GM18508 (cell line): Measurements from ENCODE around the gene PABPN1L.
"Not testable (repeated sequence)": the region's sequence is repeated elsewhere in the genome, so short reads cannot be mapped to it uniquely, and the experiment has no call there.

Source experiments
- ATAC-seq: cut with Tn5 transposase; IDR thresholded peaks from one replicate; pipeline ENCODE4 v1.9.1; 2021; ENCODE audit warnings: moderate number of reproducible peaks; ENCODE audit not compliant: insufficient read depth, unreplicated experiment

The PABPN1L gene

DNA sequence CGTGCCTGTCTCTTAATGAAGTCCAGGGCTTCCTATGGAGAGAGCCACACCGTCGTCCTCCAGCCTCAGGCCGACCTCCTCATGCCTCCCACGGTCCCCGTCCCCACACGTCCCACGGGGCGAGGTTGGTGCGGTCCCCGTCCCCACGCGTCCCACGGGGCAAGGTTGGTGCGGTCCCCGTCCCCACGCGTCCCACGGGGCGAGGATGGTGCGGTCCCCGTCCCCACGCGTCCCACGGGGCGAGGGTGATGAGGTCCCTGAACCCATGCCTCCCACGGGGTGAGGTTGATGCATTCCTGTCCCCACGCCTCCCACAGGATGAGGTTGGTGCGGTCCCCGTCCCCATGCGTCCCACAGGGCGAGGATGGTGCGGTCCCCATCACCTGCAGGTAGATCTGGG, 30.6 kb downstream of the PABPN1L start:
- ATAC-seq, result no peak

DNA sequence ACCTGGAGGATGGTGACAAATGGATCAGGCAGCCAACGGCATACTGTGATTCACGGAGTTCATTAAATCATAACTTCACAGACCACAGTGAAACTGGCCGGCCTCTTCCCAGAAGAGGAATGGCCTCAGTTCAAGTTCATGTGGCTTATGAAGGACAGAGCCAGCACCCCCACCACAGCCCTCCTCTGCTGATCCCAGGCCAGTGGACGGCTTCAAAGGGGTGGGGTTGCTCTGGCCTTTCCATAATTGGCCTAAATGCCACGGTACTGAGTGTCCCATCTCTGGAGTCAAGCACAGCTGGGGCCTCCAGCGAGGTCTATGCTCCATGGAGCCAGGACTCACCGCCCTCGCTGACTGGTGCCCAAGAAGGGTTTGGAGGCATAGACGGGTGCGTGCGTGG, 31.1 kb downstream of the PABPN1L start:
- ATAC-seq, result no peak

DNA sequence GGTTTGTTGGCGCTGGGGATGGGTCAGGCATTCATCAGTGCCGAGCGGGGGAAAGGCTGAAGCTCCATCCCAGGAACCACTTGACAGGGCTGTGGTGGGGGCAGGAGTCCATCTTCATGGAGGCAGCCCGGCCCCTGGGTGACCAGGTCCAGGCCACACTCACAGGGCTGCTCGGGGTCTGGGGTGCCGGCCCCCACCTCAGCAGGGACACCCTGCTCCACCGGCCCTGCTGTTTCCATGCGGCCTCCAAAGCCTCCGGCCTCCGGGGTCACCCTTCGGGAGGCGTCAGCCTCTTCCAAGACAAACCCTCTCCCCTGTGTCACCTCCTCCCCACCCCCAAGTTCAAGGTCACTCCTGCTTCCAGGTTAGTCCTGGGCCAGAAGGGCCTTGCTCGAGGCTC, 31.8 kb downstream of the PABPN1L start:
- no peak for ATAC-seq

DNA sequence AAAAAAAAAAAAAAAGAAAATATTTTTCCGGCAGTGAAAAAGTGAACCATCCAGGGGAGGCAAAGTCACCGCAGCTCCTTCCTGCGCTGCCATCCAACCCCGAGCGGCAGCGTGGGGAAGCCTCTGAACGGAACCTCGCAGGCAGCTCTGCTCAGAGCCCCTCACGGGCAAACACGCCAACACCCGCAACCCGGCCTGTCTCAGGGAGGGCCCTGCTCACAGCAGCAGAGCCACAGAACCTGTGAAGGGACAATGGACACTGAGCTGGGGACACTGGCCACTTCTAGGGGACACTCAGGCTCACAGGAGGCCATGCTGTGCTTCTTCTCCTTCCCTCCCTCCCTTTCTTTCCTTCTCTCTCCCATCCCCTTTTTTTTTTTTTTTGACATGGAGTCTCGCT, 33.4 kb downstream of the PABPN1L start:
- no peak for ATAC-seq

DNA sequence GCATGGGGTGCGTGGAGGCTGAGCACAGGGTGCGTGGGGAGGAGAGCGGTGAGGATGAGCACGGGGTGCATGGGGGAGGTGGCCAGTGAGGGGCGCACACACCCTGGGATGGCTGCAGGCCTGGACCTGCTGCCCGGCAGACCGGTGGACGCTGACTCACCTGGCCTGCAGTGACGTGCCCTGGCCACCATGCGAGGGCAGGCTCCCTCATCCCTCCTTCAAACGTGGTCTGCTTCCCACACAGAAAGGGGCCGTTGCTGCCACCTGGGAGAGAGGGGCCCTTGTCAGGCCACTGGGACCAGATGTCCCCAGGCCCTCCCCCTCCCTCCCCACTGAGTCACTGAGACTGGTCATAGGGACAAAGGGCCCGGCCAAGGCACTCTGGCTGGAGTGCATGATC, 34.6 kb downstream of the PABPN1L start:
- no peak for ATAC-seq

DNA sequence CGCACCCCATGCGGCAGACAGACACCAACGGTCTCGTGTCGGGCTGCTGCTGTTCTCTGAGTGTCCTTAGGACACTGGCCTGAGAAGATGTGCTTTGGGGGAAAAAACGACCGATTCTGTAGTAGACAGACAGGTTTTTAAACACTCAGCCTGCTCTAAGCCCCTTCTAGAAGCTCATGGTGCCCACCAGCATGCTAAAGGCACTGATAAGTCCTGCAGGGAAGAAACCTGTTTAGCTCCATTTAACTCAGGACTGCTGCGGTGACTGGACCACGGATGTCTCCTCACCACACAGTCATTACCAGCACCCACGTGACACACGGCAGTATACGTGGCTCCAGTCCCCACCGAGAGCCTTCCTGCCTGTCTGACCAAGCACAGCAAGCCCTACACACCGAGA, 35.7 kb downstream of the PABPN1L start:
- no peak for ATAC-seq

DNA sequence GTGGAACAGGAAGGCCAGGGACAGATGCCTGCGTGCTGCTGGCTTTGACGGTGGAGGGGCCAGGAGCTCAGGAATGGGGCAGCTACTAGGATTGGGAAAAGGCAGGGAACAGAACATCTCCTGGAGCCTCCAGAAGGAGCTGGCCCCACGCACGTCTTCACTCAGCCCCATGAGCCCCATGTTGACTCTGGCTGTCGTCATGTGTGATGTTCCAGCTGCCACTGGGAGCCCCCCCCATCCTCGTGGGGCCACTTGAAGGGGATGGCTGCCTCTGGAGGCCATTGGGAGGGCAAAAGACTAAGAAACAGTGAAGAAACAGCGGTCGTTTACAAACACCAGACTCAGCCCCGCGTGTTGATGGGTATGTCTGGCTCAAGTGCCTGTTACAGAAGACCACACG, 36.2 kb downstream of the PABPN1L start:
- ATAC-seq, result no peak

DNA sequence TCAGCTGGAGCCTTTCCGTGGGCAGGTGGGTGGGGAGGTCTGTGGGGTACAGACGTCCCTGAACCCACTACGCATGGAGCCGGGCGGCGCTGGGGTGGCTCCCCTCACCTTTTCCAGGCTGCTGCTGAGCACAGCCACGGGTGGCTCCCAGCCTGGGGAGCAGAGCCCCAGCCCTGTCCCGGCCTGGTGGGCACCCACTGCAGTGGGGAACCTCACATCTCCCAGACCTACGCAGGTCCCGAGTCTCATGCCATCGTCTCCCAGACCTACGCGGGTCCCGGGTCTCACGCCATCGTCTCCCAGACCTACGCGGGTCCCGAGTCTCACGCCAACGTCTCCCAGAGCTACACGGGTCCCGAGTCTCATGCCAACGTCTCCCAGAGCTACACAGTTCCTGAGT, 37.7 kb downstream of the PABPN1L start:
- no peak for ATAC-seq

DNA sequence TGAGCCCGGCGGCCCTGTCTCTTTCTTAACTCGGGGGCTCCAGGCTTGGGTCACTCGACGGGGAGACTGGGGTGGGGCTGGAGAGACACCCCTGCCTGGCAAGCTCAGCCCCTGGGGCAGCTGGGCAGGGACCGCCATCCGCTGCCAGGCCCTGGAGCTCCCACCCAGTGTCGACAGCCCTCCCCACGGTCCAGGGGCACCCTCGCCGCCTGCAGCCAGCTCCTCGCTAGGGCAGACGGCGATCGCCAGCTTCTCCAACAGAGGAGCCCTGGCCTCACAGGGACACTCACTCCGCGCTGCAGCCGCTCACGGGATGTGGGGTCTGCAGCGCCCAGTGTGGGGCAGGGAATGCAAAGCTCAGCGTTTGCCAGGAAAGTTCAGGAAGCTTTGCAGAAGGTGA, 38.7 kb downstream of the PABPN1L start:
- ATAC-seq, result no peak

DNA sequence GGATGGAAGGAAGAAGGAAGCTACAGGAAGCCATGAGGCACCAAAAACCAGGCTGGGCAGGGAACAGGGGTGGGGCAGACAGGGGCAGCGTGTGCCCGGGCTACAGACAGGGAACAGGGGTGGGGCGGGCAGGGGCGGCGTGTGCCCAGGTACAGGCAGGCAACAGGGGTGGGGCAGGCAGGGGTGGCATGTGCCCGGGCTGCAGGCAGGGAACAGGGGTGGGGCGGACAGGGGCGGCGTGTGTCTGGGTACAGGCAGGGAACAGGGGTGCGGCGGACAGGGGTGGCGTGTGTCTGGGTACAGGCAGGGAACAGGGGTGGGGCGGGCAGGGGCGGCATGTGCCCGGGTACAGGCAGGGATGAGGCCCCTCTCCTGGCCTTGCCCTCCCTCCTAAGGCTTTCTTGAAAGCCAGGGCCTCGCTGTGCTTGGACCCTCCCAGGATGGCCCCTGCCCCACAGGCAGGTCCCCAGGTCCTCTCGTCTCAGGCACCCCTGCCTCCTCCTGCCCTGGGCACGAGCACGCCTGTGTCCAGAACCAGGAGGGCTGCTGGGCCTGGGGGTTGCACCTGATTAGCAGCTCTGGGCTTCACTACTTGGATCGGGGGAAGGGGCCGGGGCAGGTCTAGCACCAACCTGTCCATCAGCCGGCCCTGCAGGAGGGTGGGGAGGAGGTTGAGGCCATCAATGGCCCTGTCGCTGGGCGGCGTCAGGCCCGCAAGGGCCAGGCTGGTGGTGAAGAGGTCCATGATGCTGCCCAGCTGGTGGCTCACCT, 40.2 kb downstream of the PABPN1L start:
- no peak for ATAC-seq

DNA sequence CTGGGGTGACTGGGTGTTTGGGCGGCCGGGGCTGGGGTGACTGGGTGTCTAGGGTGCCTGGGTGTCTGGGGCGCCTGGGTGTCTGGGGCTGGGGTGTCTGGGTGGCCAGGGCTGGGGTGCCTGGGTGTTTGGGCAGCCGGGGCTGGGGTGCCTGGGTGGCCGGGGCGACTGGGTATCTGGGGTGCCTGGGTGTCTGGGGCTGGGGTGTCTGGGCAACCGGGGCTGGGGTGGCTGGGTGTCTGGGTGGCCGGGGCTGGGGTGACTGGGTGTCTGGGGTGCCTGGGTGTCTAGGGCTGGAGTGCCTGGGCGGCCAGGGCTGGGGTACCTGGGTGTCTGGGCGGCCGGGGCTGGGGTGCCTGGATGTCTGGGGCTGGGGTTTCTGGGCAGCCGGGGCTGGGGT, 41.3 kb downstream of the PABPN1L start:
- no peak for ATAC-seq

DNA sequence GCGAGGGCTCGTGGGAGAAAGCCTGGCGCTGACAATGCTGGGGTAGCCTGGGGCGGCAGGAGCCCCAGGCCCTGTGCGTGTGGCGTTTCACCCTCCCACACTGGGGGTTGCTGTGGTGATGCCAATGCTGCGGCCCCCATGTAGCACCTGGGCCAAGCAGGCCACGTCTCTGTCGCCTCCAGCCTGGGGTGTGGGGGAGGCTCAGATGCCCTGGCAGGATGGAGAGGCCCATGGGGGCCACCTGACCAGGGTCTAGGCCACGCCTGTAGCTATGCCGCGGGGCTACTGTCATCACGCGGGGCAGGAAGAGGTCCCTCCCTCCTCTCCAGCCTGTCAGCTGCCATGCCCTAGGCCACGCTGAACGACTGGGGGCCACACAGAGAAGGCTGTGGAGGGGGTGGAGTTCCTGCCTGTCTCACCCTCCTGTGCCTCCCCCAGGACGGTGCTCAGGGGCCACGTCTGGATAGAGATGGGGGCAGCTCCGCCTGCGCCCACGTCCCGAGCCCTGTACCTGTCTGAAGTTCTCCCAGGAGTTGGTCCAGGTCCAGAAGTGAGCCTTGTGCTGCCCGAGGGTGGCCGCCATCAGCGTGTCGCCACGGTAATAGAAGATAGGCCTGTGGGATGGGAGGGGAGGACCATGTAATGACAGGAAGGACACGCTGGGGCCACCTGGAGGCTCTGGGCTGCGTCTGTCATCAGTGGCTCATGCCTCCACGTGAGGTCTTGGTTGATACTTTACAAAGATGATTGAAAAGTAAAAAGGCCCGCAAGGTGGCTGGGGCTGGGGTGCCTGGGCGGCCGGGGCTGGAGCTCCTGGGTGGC, 42.0 kb downstream of the PABPN1L start:
- ATAC-seq, result no peak

DNA sequence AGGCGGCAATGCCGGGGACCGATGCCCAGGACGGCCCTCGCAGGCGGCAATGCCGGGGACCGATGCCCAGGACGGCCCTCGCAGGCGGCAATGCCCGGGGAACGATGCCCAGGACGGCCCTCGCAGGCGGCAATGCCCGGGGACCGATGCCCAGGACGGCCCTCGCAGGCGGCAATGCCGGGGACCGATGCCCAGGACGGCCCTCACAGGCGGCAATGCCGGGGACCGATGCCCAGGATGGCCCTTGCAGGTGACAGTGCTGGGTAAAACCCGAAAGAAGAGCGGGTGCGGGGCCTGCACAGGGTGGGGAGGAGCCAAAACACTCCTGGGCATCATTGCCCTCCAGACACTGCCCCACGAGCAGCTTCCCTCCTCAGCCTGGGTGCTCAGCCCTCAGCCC, 42.8 kb downstream of the PABPN1L start:
- not testable (repeated sequence) for ATAC-seq

DNA sequence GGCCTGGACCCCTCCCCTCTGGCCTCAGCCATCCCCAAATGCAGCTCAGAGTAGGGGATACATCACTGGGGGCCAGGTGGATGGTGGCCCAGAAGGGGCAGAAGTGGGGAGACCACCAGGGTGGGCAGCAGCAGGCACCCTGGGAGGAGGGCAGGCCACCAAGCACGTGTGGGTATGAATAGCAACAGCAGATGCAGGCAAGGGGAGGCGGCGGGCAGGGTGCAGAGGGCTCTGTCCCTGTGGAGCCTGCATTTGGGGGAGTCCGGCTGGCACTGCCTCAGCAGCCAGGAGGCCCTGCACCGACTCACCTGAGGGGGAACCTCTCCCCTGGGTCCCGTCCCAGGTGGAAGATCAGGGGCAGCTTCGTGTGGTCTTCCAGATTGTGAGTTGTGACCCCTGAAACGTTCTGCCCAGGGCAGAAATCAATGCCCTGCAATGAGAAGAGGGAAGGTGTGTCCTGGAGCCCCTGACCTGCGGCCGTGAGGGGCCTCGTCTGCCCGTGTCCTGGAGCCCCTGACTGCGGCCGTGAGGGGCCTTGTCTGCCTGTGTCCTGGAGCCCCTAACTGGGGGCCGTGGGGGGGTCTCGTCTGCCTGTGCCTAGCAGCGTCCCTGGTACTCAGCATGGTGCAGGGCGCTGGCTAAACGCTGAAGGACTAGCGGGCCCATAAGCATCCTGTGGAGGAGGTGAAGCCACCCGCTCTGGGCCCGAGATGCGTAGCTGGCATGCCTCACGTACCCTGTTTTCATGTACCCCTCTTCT, 44.0 kb downstream of the PABPN1L start:
- ATAC-seq, result no peak

DNA sequence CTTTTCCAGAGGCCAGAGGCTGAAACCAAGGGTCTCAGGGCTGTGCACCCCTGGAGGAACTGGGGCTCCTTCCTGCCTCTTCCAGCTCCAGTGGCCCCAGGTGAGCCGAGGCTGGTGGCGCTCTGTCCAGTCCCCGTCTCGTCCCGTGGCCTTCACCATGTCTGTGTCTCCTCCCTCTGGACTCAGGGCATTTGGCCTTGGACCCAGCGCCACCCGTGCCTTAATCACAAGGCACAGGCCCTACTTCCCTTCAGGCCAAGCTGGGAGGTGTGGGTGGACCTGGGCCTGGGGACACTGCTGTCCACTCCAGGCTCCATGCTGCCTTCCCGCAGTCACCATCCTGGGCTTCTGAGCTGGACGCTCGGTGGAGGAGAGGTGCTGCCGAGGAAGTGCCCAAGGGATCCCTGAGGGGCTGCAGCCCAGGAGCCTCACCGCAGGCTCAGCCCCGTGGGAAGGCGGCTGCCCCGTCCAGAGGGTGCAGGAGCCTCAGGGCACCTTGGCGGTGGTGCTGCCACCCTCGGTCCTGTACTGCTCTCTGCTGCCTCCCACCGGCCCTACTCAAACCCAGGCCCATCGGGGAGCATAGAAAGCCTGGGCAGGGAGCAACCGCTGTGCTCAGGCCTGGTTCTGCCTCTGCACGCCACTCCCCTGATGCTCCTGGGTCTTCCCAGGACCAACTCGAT, 45.2 kb downstream of the PABPN1L start:
- no peak for ATAC-seq

DNA sequence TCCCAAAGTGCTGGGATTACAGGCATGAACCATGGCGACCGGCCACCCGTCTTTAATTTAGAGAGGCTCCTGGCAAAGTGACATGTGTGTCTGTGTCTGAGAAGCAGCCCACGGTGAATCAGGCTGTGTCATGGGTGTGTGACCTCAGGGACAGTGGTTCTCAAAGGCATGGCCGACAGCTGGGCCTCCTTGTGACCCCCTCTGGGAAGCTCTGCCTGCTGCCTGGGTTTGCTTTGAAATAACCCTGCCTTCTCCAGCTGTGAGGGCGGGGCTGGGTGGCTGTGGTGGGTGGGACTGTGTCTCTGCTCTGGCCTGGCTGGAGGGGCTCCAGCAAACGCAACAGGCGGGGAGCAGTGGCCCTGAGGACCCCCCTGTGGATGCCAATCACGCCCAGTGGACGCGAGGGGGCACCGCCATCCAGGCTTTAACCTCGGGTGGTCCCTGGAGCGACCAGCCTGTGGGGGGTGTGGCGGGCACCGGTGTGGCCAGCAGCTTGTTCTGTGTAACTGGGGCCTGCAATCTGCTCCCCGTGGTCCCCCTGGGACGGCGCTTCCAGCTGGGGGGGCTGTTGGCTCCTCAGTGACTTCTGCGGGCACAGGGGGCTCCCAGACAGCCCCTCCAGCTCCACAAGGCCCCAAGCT, 46.0 kb downstream of the PABPN1L start:
- no peak for ATAC-seq

DNA sequence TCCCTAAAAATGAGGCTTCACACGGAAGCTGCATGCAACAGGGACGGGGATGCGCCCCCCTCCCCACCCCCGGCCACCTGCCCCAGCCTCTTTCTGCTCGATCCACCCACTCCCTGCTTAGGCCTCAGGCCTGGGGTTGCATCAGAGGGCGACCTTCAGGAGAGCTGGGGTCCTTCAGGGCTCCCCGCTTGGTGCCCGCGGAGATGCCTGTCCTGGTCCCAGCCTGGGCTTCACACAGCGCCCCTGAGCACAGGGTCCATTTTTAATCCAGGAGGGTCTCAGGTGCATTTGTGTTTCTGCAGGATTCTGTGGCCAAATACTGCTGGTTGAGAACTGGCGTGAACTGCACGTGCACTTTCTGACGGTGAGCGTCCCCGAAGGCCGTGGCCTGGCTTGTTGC, 47.3 kb downstream of the PABPN1L start:
- ATAC-seq, result no peak

DNA sequence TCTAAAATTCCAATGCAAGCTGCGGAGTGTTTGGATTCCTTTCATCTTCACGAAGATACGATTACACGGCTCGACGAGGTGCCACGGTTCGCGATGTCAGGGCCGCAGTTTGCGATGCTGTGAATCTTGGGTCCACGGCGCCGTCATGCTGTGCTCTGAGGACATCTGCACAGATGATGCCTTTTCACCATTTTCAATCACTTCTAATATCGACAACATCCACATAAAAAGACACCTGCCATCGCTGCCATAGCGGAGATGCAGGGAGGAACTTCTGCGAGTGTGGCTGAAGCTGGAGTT, 47.9 kb downstream of the PABPN1L start:
- no peak for ATAC-seq

DNA sequence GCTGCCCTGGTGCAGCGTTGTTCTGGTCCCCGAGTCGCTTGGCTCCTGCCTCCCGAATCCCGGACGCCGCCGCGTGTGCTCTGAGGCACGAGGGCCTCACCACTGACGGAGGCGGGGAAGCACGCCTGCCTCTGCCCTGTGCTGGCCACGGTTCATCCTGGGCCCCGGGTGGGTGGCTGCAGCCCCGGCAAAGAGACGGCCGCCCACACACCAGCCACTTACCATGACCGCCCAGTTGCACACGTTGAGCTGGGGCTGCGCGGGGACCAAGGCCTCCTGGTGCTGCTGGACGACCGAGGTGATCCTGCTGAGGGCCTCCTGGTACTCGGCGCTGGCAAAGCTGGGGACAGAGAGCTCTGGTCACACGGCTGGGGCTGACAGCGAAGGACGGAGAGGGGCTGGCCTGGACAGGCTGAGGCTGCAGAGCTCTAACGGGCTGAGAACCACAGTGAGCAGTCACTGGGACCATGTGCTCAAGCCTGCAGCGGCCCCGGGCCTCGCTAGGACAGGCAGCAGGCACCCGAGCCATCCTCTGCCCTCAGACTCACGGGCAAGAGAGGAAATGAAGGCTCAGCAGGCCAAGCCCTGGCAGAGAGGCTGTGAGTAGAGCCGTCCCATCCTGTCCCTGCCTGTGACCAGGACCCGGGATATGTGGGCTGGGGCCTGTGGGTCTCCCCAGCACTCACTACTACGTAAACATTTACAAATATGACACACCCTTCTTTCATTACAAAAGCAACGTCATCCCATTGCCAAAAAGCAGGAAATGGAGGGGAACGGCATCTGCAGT, 48.5 kb downstream of the PABPN1L start:
- ATAC-seq, result no peak
